H1 (cell line): ENCODE measurements around the gene TACC2. TPM values are rescaled to one million over a fixed set of nuclear protein-coding genes. Genes with fewer than 3 reads are reported as not detected.

Source experiments
- CTCF ChIA-PET: fragments of 300-600 bp; sonication (Branson Sonifier 250); formaldehyde crosslinking; loops from one replicate; lab custom pipeline; 2021; ENCODE audit not compliant: partially characterized antibody; lab: Charles Lee
- POLR2A ChIA-PET: fragments of 300-600 bp; sonication (Branson Sonifier 250); formaldehyde crosslinking; loops from one replicate; lab custom pipeline; 2021; ENCODE audit warnings: inconsistent platforms; ENCODE audit not compliant: partially characterized antibody; lab: Charles Lee
- DNase-seq, 2 experiments: peaks; one replicate each; pipeline versions ENCODE4 v3.0.0 to v3.0.0-alpha.2; 2010 to 2022; ENCODE audit warnings: low spot score in 2 of 2, low read depth in 1 of 2, mixed read lengths in 1 of 2
- FAIRE-seq: peaks from 2 replicates; lab custom pipeline; 2011; peaks lifted over from hg19 to GRCh38; lab: Jason Lieb, UNC
- H2AFZ ChIP-seq: 2 replicates; pipeline ENCODE4 v1.8.1; 2012; ENCODE audit warnings: low read length, inconsistent platforms
- H2AK5ac ChIP-seq: 2 replicates; pipeline ENCODE4 v1.6.1; 2013; ENCODE audit warnings: low read depth, low read length
- H2BK120ac ChIP-seq: replicated peaks from 2 replicates; pipeline ENCODE3; 2013; ENCODE audit warnings: low read depth, low read length, inconsistent platforms
- H2BK12ac ChIP-seq: 2 replicates; pipeline ENCODE4 v1.6.1; 2013; ENCODE audit warnings: low read depth, low read length
- H2BK15ac ChIP-seq: 2 replicates; pipeline ENCODE4 v1.6.1; 2013; ENCODE audit warnings: low read length
- H2BK20ac ChIP-seq: 2 replicates; pipeline ENCODE4 v1.6.1; 2013; ENCODE audit warnings: low read length
- H2BK5ac ChIP-seq: 2 replicates; pipeline ENCODE4 v1.6.1; 2013; ENCODE audit warnings: low read depth, low read length
- H3K14ac ChIP-seq: 2 replicates; pipeline ENCODE4 v1.6.1; 2013; ENCODE audit warnings: inconsistent platforms; ENCODE audit not compliant: insufficient read length
- H3K18ac ChIP-seq: 2 replicates; pipeline ENCODE4 v1.6.1; 2013; ENCODE audit warnings: low read length; ENCODE audit errors: extremely low read depth
- H3K23ac ChIP-seq: 2 replicates; pipeline ENCODE4 v1.6.1; 2013; ENCODE audit warnings: inconsistent platforms; ENCODE audit not compliant: insufficient read length
- H3K23me2 ChIP-seq: 2 replicates; pipeline ENCODE4 v1.6.1; 2013; ENCODE audit warnings: low read depth, low read length
- H3K27ac ChIP-seq: 2 replicates; pipeline ENCODE4 v1.6.1; 2011; ENCODE audit warnings: low read depth, low read length, inconsistent platforms
- H3K27me3 ChIP-seq, 4 experiments: replicated peaks in 1 of 4; 1 replicate in 1 of 4; 2 replicates in 3 of 4; pipeline versions ENCODE4 v1.6.1 to v1.8.1; 2011 to 2013; ENCODE audit warnings: low read length in 3 of 4, mild to moderate bottlenecking in 3 of 4, inconsistent platforms in 2 of 4, mixed read lengths in 2 of 4, moderate library complexity in 1 of 4; ENCODE audit not compliant: control insufficient read depth in 3 of 4, insufficient read depth in 3 of 4; ENCODE audit errors: extremely low read depth in 1 of 4
- H3K36me3 ChIP-seq, 4 experiments: 2 replicates each; pipeline versions ENCODE4 v1.6.1 to v1.8.1; 2011 to 2013; ENCODE audit warnings: mild to moderate bottlenecking in 4 of 4, low read length in 3 of 4, moderate library complexity in 2 of 4, control low read depth in 1 of 4, inconsistent platforms in 1 of 4; ENCODE audit not compliant: insufficient read depth in 4 of 4, control insufficient read depth in 2 of 4
- H3K4ac ChIP-seq: replicated peaks from 2 replicates; pipeline ENCODE3; 2013; ENCODE audit warnings: low read length, low read depth, mixed read lengths, inconsistent platforms; ENCODE audit not compliant: insufficient read length
- H3K4me1 ChIP-seq, 4 experiments: replicated peaks in 1 of 4; 1 replicate in 1 of 4; 2 replicates in 3 of 4; pipeline versions ENCODE4 v1.6.1 to v1.8.1; 2011 to 2013; ENCODE audit warnings: low read length in 3 of 4, inconsistent platforms in 2 of 4, mixed read lengths in 1 of 4; ENCODE audit not compliant: insufficient read depth in 4 of 4, control insufficient read depth in 3 of 4
- H3K4me2 ChIP-seq, 2 experiments: 2 replicates each; pipeline versions ENCODE4 v1.6.1 to v1.8.1; 2011 to 2013; ENCODE audit warnings: low read depth in 2 of 2, low read length in 2 of 2, control low read depth in 1 of 2, inconsistent platforms in 1 of 2, mild to moderate bottlenecking in 1 of 2; ENCODE audit not compliant: insufficient read depth in 1 of 2
- H3K4me3 ChIP-seq, 4 experiments: fragments of 200-600, 300-600 bp in 1 of 4; sonication (generic), shearing (Covaris generic), sonication (Bioruptor Twin) in 1 of 4; 2 replicates each; pipeline versions ENCODE4 v1.5.1 to v1.8.1; 2011 to 2016; ENCODE audit warnings: low read length in 4 of 4, low read depth in 3 of 4, control low read depth in 2 of 4, inconsistent platforms in 2 of 4, mild to moderate bottlenecking in 2 of 4, mixed read lengths in 1 of 4, moderate library complexity in 1 of 4; ENCODE audit not compliant: insufficient read depth in 2 of 4; ENCODE audit errors: extremely low read depth in 1 of 4
- H3K56ac ChIP-seq: replicated peaks from 2 replicates; pipeline ENCODE3; 2013; ENCODE audit warnings: low read depth, mild to moderate bottlenecking, mixed read lengths, low read length, inconsistent platforms; ENCODE audit not compliant: insufficient read length
- H3K79me1 ChIP-seq: 2 replicates; pipeline ENCODE4 v1.6.1; 2013; ENCODE audit warnings: low read depth, low read length, control low read depth
- H3K79me2 ChIP-seq, 2 experiments: 2 replicates each; pipeline versions ENCODE4 v1.6.1 to v1.8.1; 2012 to 2013; ENCODE audit warnings: low read length in 2 of 2, mild to moderate bottlenecking in 2 of 2, inconsistent platforms in 1 of 2; ENCODE audit not compliant: insufficient read depth in 2 of 2, control insufficient read depth in 1 of 2
- H3K9ac ChIP-seq, 4 experiments: replicated peaks in 1 of 4; 1 replicate in 1 of 4; 2 replicates in 3 of 4; pipeline versions ENCODE4 v1.6.1 to v1.8.1; 2011 to 2013; ENCODE audit warnings: low read depth in 3 of 4, low read length in 3 of 4, control low read depth in 2 of 4, mild to moderate bottlenecking in 2 of 4, moderate library complexity in 2 of 4, inconsistent platforms in 1 of 4; ENCODE audit errors: extremely low read depth in 1 of 4
- H3K9me3 ChIP-seq, 2 experiments: 2 replicates each; pipeline versions ENCODE4 v1.6.1 to v1.8.1; 2012 to 2013; ENCODE audit warnings: mild to moderate bottlenecking in 2 of 2, moderate library complexity in 2 of 2, control low read depth in 1 of 2, inconsistent platforms in 1 of 2, low read depth in 1 of 2, low read length in 1 of 2, mixed read lengths in 1 of 2; ENCODE audit not compliant: insufficient read depth in 2 of 2
- H4K20me1 ChIP-seq, 2 experiments: replicated peaks in 1 of 2; 2 replicates each; pipeline versions ENCODE3 to v1.8.1; 2011 to 2013; ENCODE audit warnings: inconsistent platforms in 2 of 2, low read length in 2 of 2, mild to moderate bottlenecking in 1 of 2; ENCODE audit not compliant: insufficient read depth in 2 of 2, control insufficient read depth in 1 of 2
- H4K5ac ChIP-seq: 2 replicates; pipeline ENCODE4 v1.6.1; 2013; ENCODE audit warnings: low read length, low read depth, mixed read lengths, inconsistent platforms; ENCODE audit not compliant: insufficient read length
- H4K8ac ChIP-seq: 2 replicates; pipeline ENCODE4 v1.8.0; 2013; ENCODE audit warnings: mild to moderate bottlenecking, moderate library complexity, low read length, inconsistent platforms; ENCODE audit not compliant: insufficient read depth; ENCODE audit errors: extremely low read depth
- H4K91ac ChIP-seq: replicated peaks from 2 replicates; pipeline ENCODE3; 2013; ENCODE audit warnings: low read length, mixed read lengths, inconsistent platforms; ENCODE audit not compliant: insufficient read length
- CEBPB ChIP-seq: IDR thresholded peaks from 2 replicates; pipeline ENCODE4 v1.6.1; 2012; ENCODE audit warnings: low read depth, low read length
- CHD2 ChIP-seq: IDR thresholded peaks from 2 replicates; pipeline ENCODE4 v1.6.1; 2012; ENCODE audit warnings: low read length, improper control_type of control experiment
- HDAC6 ChIP-seq: IDR thresholded peaks from one replicate; pipeline ENCODE4 v1.7.1; 2012; ENCODE audit warnings: low read depth, mild to moderate bottlenecking, inconsistent platforms, low read length, moderate library complexity
- POLR2A ChIP-seq, 2 experiments: IDR thresholded peaks; 1 replicate in 1 of 2; 2 replicates in 1 of 2; pipeline ENCODE4 v1.6.1; 2011; ENCODE audit warnings: low read depth in 2 of 2, low read length in 2 of 2, mild to moderate bottlenecking in 2 of 2; ENCODE audit errors: control extremely low read depth in 1 of 2
- POLR2AphosphoS5 ChIP-seq: IDR thresholded peaks from 2 replicates; pipeline ENCODE4 v1.6.1; 2011; ENCODE audit warnings: low read depth, low read length
- RAD21 ChIP-seq, 2 experiments: IDR thresholded peaks in 1 of 2; conservative IDR thresholded peaks in 1 of 2; 2 replicates each; pipeline ENCODE4 v1.6.1; 2011; ENCODE audit warnings: low read depth in 2 of 2, low read length in 2 of 2, improper control_type of control experiment in 1 of 2, inconsistent platforms in 1 of 2, mild to moderate bottlenecking in 1 of 2, moderate library complexity in 1 of 2
- SRF ChIP-seq: IDR thresholded peaks from 2 replicates; pipeline ENCODE4 v1.6.1; 2011; ENCODE audit warnings: mild to moderate bottlenecking, low read depth, low read length, moderate library complexity
- YY1 ChIP-seq: IDR thresholded peaks from 2 replicates; pipeline ENCODE4 v1.6.1; 2011; ENCODE audit warnings: low read depth, mild to moderate bottlenecking, low read length
- WGBS, 2 experiments: shearing (Covaris generic) in 1 of 2; methylation state at CpG; one replicate each; pipeline versions ENCODE4 v1.1.6 to v1.1.7; 2013 to 2015; ENCODE audit warnings: low lambda C conversion rate in 2 of 2, mixed read lengths in 2 of 2, inconsistent platforms in 1 of 2, low coverage in 1 of 2, missing lambda C conversion rate in 1 of 2; ENCODE audit not compliant: insufficient replicate concordance in 2 of 2, insufficient coverage in 1 of 2, insufficient read length in 1 of 2; ENCODE audit errors: extremely low coverage in 1 of 2, missing lambda C conversion rate in 1 of 2; 5-methylcytosine and 5-hydroxymethylcytosine counted together
- polyA plus RNA-seq, 7 experiments: library from polyadenylated mRNA; depleted of rRNA in 3 of 7; stranded (reverse) in 5 of 7; unstranded in 2 of 7; fragments of >200 nt in 5 of 7; fragments of 200-250 nt in 2 of 7; gene quantifications; 1 replicate in 5 of 7; 2 replicates in 1 of 7; 4 replicates in 1 of 7; pipeline versions ENCODE4 v1.2.1 to v1.2.3, GENCODE V29; 2011 to 2013; ENCODE audit warnings: missing spikeins in 2 of 7, mixed read lengths in 2 of 7
- total RNA-seq: library from RNA; stranded (reverse); fragmentation: NEBNext Ultra II Directional; extraction: Animal tissue kit (Norgen Biotek cat#: 25700); gene quantifications from 2 replicates; pipeline ENCODE4 v1.2.1, GENCODE V29; 2021
- TF ChIP-seq, protein P1 (sequence below): IDR thresholded peaks from 2 replicates; pipeline ENCODE4 v1.6.1; 2012; ENCODE audit warnings: inconsistent platforms
- TF ChIP-seq, protein P2 (sequence below): IDR thresholded peaks from 2 replicates; pipeline ENCODE4 v1.6.1; 2012; ENCODE audit warnings: inconsistent platforms
- TF ChIP-seq, protein P3 (sequence below): IDR thresholded peaks from 2 replicates; pipeline ENCODE4 v1.6.1; 2012; ENCODE audit warnings: low read length, inconsistent platforms

Gene TACC2
- total and polyA plus RNA-seq, 2 of the 8 experiments (the other 6 are each of a cell fraction or from before 2014, with no cell fraction given): 21.2 to 46.6 TPM

DNA sequence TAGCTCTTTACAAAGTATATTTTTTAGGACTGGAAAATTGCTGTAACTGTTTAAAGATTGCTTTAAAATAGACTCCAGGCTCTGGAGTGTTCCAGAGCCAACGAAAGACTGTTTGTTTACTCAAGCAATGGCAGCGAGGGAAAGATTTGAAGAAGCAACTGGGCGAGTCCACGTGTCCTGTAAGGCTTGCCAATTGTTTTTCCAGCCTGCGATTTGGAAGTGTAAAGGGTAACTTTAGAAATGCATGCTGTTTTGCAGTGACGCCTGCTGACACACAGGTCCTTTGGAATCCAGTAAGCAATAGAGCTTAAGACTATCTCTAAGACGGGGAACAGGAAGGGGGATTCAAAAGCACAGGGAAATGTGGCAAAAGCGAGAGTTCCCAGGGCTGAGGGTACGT is 55.8 kb downstream of the TACC2 start:
- Histone ChIP-seq H2BK12ac (no peak overlapping the region), H4K20me1 (no peaks in the 10 kb centered on the region), H2BK15ac (no peak overlapping the region), H2BK20ac (no peak overlapping the region), H3K56ac (no peak overlapping the region), H4K91ac (no peak overlapping the region), H3K79me2 (no peaks in the 10 kb centered on the region), H3K4ac (no peak overlapping the region), H3K4me3 (peak overlapping the region in 1 of 4 experiments; percentile 33; a peak in 2 of 8 replicates), H3K36me3 (no peaks in the 10 kb centered on the region), H3K9ac (peak overlapping the region in 1 of 4 experiments; percentile 7; a peak in 1 of 7 replicates), H3K18ac (no peak overlapping the region), H4K8ac (no peak overlapping the region), H3K23ac (no peak overlapping the region), H3K4me2 (peak overlapping the region; percentile 5 to 33; a peak in 2 of 4 replicates), H2AK5ac (no peak overlapping the region), H3K9me3 (no peaks in the 10 kb centered on the region), H3K27ac (no peak overlapping the region; the same call in 1 of the 2 replicates), H2AFZ (0 out of 2 replicates have a peak overlapping the region, but pooled peaks have one; percentile 35), H4K5ac (no peak overlapping the region), H3K14ac (no peak overlapping the region), H3K27me3 (no peaks in the 10 kb centered on the region), H2BK120ac (no peak overlapping the region), H2BK5ac (no peak overlapping the region), H3K79me1 (no peaks in the 10 kb centered on the region), H3K4me1 (peaks cover 3 to 16% (median 13%) of the 10 kb centered on the region in 4 experiments), H3K23me2 (no peaks in the 10 kb centered on the region)
- no peak for DNase-seq
- ChIA-PET CTCF (interaction anchor here (1.1 to 2.1 kb wide), 6 partner anchors 9 to 109 kb away, joined by 3 to 6 read pairs (median 4); no protein-coding TSS in a partner anchor), POLR2A (interaction anchor here (1.3 kb wide), 1 partner anchor 117 kb away, joined by 3 read pairs; the partner anchor contains the start of gene ATE1)
- 34% methylated on average over 9 of the region's 9 CpGs; no CpG with 5 or more reads in 1 of the 2 experiments for WGBS, 2 experiments
- peak; percentile 28 for FAIRE-seq
- TF ChIP-seq CEBPB (no peak), RAD21 (IDR thresholded peaks at IDR 0.05 in 1 of 2, conservative IDR thresholded peaks at IDR 0.05 in 1 of 2; ENCODE audit: low read depth in 2 of 2, low read length in 2 of 2) (no peak), YY1 (no peak), POLR2A (IDR thresholded peaks at IDR 0.05; ENCODE audit: control extremely low read depth in 1 of 2, low read depth in 2 of 2, low read length in 2 of 2) (no peak), HDAC6 (no peak), POLR2AphosphoS5 (no peak), SRF (no peak), CHD2 (no peak)
- TF ChIP-seq, protein P1, sequence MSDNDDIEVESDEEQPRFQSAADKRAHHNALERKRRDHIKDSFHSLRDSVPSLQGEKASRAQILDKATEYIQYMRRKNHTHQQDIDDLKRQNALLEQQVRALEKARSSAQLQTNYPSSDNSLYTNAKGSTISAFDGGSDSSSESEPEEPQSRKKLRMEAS: peak; percentile 89
- TF ChIP-seq, protein P2, sequence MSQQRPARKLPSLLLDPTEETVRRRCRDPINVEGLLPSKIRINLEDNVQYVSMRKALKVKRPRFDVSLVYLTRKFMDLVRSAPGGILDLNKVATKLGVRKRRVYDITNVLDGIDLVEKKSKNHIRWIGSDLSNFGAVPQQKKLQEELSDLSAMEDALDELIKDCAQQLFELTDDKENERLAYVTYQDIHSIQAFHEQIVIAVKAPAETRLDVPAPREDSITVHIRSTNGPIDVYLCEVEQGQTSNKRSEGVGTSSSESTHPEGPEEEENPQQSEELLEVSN: peak; percentile 96
- TF ChIP-seq, protein P3, sequence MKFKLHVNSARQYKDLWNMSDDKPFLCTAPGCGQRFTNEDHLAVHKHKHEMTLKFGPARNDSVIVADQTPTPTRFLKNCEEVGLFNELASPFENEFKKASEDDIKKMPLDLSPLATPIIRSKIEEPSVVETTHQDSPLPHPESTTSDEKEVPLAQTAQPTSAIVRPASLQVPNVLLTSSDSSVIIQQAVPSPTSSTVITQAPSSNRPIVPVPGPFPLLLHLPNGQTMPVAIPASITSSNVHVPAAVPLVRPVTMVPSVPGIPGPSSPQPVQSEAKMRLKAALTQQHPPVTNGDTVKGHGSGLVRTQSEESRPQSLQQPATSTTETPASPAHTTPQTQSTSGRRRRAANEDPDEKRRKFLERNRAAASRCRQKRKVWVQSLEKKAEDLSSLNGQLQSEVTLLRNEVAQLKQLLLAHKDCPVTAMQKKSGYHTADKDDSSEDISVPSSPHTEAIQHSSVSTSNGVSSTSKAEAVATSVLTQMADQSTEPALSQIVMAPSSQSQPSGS: no peak
